Right kidney (tissue), 9 donors: ENCODE data around the gene PRSS50.
"Not testable (repeated sequence)": the region's sequence is repeated elsewhere in the genome, so short reads cannot be mapped to it uniquely, and the experiment has no call there.

ENCODE experiments used
- DNase-seq: peaks from one replicate; pipeline ENCODE4 v3.0.0-alpha.2; 2016
- long read RNA-seq, 8 donors: transcript quantifications; one replicate each; lab custom pipeline, GENCODE V29; 2026

PRSS50 gene
- long read RNA-seq, donor 1: 0 reads
- long read RNA-seq, donor 2: 0 reads
- long read RNA-seq, donor 3: 0 reads
- long read RNA-seq, donor 4: 0 reads
- long read RNA-seq, donor 5: 0 reads
- long read RNA-seq, donor 6: 0 reads
- long read RNA-seq, donor 7: 0 reads
- long read RNA-seq, donor 8: 0 reads

GRCh38 chr3:46717447-46718231 is at the start of gene PRSS50:
TSS of gene PRSS50 (minus strand) at chr3:46717869. CDS start at chr3:46717824, 45 bp downstream.
- DNase-seq: no peak

DNA sequence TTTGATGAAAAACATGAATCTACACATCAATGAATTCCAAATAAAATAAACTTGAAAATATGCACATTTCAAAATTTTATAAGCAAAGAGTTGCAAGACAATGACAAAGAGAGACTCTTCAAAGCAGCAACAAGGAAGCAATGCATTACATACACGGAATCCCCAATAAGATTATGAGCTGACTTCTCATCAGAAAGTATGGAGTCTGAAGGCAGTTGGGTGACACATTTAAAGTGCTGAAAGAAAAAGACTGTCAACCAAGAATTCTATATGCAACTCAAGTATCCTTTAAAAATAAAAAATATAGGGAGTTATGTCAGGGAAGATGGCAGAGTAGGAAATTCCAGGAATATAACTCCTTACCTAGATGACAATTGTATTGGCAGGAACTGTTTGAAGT is 46.5 kb upstream of the PRSS50 start:
- no peak for DNase-seq

GRCh38 chr3:46763178-46763577 is 45.5 kb upstream of the PRSS50 start:
- DNase-seq: no peak

- DNase-seq: peak; percentile 10
Measured at GRCh38 chr3:46759239-46760167, 41.8 kb upstream of the PRSS50 start.

DNA sequence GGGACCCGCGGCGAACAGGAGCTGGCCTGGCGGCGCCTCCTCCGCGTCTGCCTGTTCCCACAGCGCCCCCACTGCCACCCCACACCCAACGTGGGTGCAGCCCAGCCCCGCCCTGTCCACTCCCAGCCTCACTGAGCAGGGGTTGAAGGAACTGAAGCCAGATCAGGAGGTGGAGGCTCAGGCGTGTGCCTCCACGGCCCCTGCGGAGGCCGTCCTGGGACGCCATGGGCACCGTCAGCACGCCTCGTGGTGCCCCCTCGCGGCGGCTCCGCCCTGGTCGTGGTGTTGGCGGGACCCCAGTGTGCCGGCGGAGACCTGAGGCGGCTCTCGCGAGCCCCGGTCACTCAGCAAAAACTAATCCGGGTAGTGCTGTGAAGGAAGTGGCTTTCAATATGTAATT is 39.0 kb upstream of the PRSS50 start:
- no peak for DNase-seq

DNA sequence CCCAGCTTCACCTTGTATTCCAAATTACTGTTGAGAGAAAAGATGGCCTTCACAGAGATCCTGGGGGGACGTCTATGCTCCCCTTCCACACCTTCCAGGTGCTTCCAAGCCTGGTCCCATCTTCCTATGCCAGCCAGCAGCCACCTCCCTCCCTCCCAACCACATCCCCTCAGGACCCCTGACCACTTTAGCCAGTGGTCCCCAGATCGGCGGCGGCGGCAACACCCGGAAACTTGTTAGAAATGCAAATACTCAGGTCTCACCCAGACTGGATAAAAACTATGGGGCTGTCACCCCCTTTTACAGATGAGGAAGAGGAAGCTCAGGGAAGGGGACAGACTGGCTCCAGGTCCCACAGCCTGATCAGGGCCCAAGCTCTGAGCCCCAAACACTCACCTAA is 38.0 kb upstream of the PRSS50 start:
- no peak for DNase-seq

GRCh38 chr3:46753127-46753526 is 35.5 kb upstream of the PRSS50 start:
- DNase-seq: not testable (repeated sequence)

DNA sequence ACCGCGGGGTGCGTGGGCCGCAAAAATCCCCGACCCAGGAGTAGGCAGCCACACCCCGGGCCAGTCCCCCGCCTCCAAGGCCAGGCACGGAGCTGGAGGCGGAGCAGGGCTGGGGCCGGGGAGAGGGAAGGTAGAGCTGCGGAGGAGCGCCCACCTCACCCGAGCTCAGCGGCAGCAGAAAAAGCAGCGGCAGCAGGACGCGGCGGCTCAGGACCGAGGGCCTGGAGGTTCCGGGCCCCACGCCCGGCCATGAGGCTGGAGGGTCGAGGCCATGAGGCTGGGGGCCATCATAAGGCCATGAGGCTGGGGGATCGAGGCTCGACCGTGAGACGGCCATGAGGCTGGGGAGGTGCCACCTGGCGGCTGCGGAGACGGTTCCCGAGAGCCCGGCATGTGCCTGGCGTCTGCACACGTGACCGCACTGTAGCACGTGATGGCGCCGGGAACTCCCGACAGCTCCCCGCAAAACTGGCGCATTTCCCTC is 32.9 kb upstream of the PRSS50 start:
- DNase-seq: no peak

DNA sequence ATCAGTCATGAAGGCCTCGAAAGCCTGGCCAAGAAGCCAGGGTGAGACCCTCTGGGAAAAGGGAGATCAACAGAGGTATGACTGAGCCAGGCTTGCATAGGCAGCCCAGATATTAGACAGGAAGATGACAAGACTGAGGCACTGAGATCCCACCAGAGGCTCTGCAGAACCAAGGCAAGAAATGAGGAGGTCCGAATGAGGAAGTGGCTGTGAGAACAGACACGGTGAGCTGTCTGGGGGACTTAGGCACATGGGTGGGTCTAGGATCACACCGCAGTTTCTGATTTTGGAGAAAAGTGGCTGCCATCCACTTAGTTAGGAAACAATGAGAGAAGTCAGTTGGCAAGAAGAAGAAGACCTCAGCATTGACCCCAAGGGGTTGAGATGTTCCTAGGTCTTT is 31.5 kb upstream of the PRSS50 start:
- DNase-seq: no peak

- DNase-seq: no peak
Measured at GRCh38 chr3:46748170-46748569, 30.5 kb upstream of the PRSS50 start.

- DNase-seq: no peak
Measured at GRCh38 chr3:46746711-46747110, 29.0 kb upstream of the PRSS50 start.

GRCh38 chr3:46742992-46743585 is 25.4 kb upstream of the PRSS50 start:
- DNase-seq: no peak

GRCh38 chr3:46739565-46739964 is 21.9 kb upstream of the PRSS50 start:
- not testable (repeated sequence) for DNase-seq

DNA sequence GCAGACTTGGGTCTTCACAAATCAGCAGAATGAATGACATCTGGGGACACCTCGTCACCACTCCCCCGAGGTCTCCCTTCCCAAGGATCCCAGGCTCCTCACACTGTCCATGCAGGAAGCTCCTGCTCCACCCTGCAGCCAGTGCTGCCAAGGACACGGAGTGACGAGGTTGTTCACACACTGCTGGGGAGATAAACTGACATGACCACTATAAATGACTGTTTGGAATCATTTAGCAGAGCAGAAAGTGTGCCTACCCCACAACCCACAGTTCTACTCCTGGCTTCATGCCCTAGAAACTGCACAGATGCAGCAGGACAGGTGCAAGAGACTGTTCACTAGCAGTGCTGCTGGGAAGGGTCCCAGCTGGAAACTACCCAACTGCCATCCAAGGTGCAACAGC is 19.7 kb upstream of the PRSS50 start:
- no peak for DNase-seq

- no peak for DNase-seq
Measured at GRCh38 chr3:46736006-46736872, 18.6 kb upstream of the PRSS50 start.

- DNase-seq: no peak
Measured at GRCh38 chr3:46734773-46735172, 17.1 kb upstream of the PRSS50 start.

- DNase-seq: no peak
Measured at GRCh38 chr3:46733026-46733800, 15.5 kb upstream of the PRSS50 start.

DNA sequence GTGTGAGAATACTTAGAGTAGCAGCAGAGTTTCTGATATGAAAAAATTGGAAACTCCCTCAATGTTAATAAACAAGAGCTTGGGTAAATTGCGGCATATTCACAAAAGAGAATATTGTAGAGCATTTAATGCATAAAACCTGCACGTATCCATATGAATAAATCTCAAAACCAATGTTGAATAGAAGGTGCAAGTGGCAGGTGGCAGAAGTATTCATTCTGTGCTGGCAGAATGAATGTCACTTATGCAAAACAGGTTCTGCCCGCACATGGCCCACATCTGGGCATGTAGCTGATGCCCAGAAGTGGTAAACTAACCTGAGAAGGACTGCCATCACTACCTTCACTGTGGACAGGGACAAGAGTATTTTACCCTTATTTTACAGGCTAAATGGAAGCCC is 14.1 kb upstream of the PRSS50 start:
- no peak for DNase-seq

GRCh38 chr3:46730819-46731218 is 13.2 kb upstream of the PRSS50 start:
- DNase-seq: no peak

- no peak for DNase-seq
Measured at GRCh38 chr3:46729038-46729437, 11.4 kb upstream of the PRSS50 start.
